Measurements from ENCODE around the gene MRPL23. TPM values are rescaled to one million over a fixed set of nuclear protein-coding genes. Genes with fewer than 3 reads are reported as not detected.

MRPL23 gene
- total RNA-seq, 1 experiment from 2014 or later, result 76.3 TPM

DNA sequence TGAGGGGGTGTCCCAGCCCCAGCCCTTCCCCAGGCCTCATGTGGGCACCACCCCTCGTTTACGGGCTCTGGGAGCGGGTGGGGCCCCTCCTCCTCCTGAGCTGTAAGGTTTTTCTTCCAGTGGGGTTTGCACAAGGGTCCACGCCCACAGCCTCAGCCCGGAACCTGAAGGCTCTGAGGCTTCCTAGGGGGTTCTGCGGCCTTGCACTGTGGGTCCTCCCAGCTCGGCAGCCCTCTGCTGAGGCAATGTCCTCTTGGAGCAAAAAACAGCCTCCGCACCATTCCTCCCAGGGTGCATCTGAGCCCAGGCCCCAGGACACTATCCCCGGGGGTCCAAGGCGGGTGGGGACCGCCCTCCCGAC is 36.4 kb downstream of the MRPL23 start:
- Histone ChIP-seq H4K20me1 (ENCODE audit: insufficient read depth) (no peaks in the 10 kb centered on the region), H3K4me3 (no peak overlapping the region), H3K9me2 (ENCODE audit: insufficient read depth) (no peaks in the 10 kb centered on the region), H3K36me3 (ENCODE audit: low read depth) (no peaks in the 10 kb centered on the region), H3K4me2 (no peak overlapping the region), H3K27me3 (ENCODE audit: insufficient read depth, low read depth) (no peaks in the 10 kb centered on the region), H3K4me1 (replicated peaks; ENCODE audit: insufficient read depth) (no peaks in the 10 kb centered on the region), H3K79me2 (ENCODE audit: low read depth) (no peaks in the 10 kb centered on the region), H2AFZ (no peak overlapping the region), H3F3A (ENCODE audit: insufficient read depth, low read depth) (no peaks in the 10 kb centered on the region), H3K27ac (no peak overlapping the region), H3K9me3 (ENCODE audit: insufficient read depth, low read depth) (no peaks in the 10 kb centered on the region)
- intact Hi-C loops (cut with micrococcal nuclease; ENCODE audit: unreplicated experiment), result no loop called here
- BruUV-seq (replicated peaks), result no TSS peak
- peak in 1 of 2 experiments; percentile 1 for DNase-seq
- ChIA-PET POLR2A (ENCODE audit: unreplicated experiment) (no interaction called here), CTCF (no interaction called here)
- TF ChIP-seq EZH2 (IDR thresholded peaks at IDR 0.05; ENCODE audit: low read depth), result no peak
- TF ChIP-seq, protein P1, sequence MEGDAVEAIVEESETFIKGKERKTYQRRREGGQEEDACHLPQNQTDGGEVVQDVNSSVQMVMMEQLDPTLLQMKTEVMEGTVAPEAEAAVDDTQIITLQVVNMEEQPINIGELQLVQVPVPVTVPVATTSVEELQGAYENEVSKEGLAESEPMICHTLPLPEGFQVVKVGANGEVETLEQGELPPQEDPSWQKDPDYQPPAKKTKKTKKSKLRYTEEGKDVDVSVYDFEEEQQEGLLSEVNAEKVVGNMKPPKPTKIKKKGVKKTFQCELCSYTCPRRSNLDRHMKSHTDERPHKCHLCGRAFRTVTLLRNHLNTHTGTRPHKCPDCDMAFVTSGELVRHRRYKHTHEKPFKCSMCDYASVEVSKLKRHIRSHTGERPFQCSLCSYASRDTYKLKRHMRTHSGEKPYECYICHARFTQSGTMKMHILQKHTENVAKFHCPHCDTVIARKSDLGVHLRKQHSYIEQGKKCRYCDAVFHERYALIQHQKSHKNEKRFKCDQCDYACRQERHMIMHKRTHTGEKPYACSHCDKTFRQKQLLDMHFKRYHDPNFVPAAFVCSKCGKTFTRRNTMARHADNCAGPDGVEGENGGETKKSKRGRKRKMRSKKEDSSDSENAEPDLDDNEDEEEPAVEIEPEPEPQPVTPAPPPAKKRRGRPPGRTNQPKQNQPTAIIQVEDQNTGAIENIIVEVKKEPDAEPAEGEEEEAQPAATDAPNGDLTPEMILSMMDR (conservative IDR thresholded peaks at IDR 0.05), result no peak

DNA sequence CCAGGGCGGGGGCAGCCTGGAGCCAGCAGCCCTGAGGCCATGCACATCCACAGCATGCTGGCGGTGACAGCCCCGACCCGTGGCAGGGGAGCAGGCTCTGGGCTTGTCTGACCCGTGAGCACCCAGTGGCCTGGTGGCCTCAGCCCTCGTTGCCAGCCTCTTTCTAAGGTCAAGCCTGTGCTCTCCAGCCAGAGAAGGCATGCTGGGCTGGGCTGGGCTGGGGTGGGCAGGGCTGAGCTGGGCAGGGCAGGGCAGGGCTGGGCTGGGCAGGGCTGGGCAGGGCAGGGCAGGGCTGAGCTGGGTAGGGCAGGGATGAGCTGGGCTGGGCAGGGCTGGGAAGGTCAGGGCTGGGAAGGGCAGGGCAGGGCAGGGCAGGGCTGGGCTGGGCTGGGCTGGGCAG is 39.9 kb downstream of the MRPL23 start:
- TF ChIP-seq, protein P1 (conservative IDR thresholded peaks at IDR 0.05), result no peak
- TF ChIP-seq EZH2 (IDR thresholded peaks at IDR 0.05; ENCODE audit: low read depth), result no peak
- POLR2A ChIA-PET (ENCODE audit: unreplicated experiment), result interaction anchor here (0.6 to 0.9 kb wide), 2 partner anchors 18 to 1142 kb away, joined by 4 to 6 read pairs; no protein-coding TSS in a partner anchor
- CTCF ChIA-PET, result interaction anchor here (0.6 kb wide), 1 partner anchor 335 kb away, joined by 5 read pairs; no protein-coding TSS in a partner anchor

DNA sequence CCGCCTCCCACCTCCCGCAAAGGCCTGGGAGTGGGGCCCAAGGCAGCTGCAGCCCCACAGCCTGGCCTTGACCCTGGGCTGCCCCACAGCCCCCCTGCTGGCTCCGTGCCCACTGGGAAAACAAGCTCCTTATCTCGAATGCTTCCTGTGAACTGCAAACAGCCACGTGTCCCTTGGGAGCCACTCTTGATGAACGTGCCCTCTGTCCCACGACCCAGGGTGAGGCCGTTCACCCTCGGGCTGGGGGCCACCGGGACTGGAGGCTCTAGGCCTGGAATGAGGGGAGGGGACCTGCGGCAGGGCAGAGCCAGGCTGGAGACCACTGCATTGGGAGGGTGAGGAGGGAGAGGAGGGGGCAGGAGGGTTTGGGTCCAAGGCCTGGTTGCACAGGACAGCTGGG is 41.0 kb downstream of the MRPL23 start:
- no peak overlapping the region for H2AFZ ChIP-seq
- H3F3A ChIP-seq (ENCODE audit: insufficient read depth, low read depth), result no peaks in the 10 kb centered on the region
- H3K4me3 ChIP-seq, result no peak overlapping the region
- H3K27ac ChIP-seq, result no peak overlapping the region
- no peak for DNase-seq
- intact Hi-C loops (cut with micrococcal nuclease; ENCODE audit: unreplicated experiment), result no loop called here
- H3K4me2 ChIP-seq, result no peak overlapping the region
- no peaks in the 10 kb centered on the region for H3K79me2 ChIP-seq (ENCODE audit: low read depth)
- CTCF ChIA-PET, result no interaction called here
- BruUV-seq (replicated peaks), result no TSS peak
- no peaks in the 10 kb centered on the region for H3K27me3 ChIP-seq (ENCODE audit: insufficient read depth, low read depth)
- no peaks in the 10 kb centered on the region for H4K20me1 ChIP-seq (ENCODE audit: insufficient read depth)
- no peaks in the 10 kb centered on the region for H3K36me3 ChIP-seq (ENCODE audit: low read depth)
- no peaks in the 10 kb centered on the region for H3K9me3 ChIP-seq (ENCODE audit: insufficient read depth, low read depth)
- H3K4me1 ChIP-seq (replicated peaks; ENCODE audit: insufficient read depth), result no peaks in the 10 kb centered on the region
- no peaks in the 10 kb centered on the region for H3K9me2 ChIP-seq (ENCODE audit: insufficient read depth)
- TF ChIP-seq EZH2 (IDR thresholded peaks at IDR 0.05; ENCODE audit: low read depth), result no peak
- TF ChIP-seq, protein P1 (conservative IDR thresholded peaks at IDR 0.05), result no peak
- POLR2A ChIA-PET (ENCODE audit: unreplicated experiment), result no interaction called here

More for the DNA sequence above, 39.9 kb downstream of the MRPL23 start:
- Histone ChIP-seq H4K20me1 (ENCODE audit: insufficient read depth) (no peaks in the 10 kb centered on the region), H3K4me1 (replicated peaks; ENCODE audit: insufficient read depth) (no peaks in the 10 kb centered on the region), H3K27me3 (ENCODE audit: insufficient read depth, low read depth) (no peaks in the 10 kb centered on the region), H3K4me3 (no peak overlapping the region), H3K9me3 (ENCODE audit: insufficient read depth, low read depth) (no peaks in the 10 kb centered on the region), H3K27ac (no peak overlapping the region), H3K4me2 (no peak overlapping the region), H2AFZ (no peak overlapping the region), H3K36me3 (ENCODE audit: low read depth) (no peaks in the 10 kb centered on the region), H3K79me2 (ENCODE audit: low read depth) (no peaks in the 10 kb centered on the region), H3K9me2 (ENCODE audit: insufficient read depth) (no peaks in the 10 kb centered on the region), H3F3A (ENCODE audit: insufficient read depth, low read depth) (no peaks in the 10 kb centered on the region)
- no peak for DNase-seq
- no TSS peak for BruUV-seq (replicated peaks)
- intact Hi-C loops (cut with micrococcal nuclease; ENCODE audit: unreplicated experiment), result no loop called here
